Neural cell (in vitro differentiated cells): Measurements from ENCODE around the gene KCTD14. TPM values are rescaled to one million over a fixed set of nuclear protein-coding genes. Genes with fewer than 3 reads are reported as not detected.
"Not testable (repeated sequence)": the region's sequence is repeated elsewhere in the genome, so short reads cannot be mapped to it uniquely, and the experiment has no call there.

ENCODE experiments used
- H2AFZ ChIP-seq: fragments of 200-600, 300-800 bp; sonication (generic), shearing (Covaris generic); 2 replicates; pipeline ENCODE4 v1.6.0; 2014; ENCODE audit warnings: low read depth, mild to moderate bottlenecking, antibody characterized with exemption, low read length, moderate library complexity
- H3F3A ChIP-seq: fragments of 200-600 bp; shearing (Covaris generic); 2 replicates; pipeline ENCODE4 v1.6.1; 2016; ENCODE audit warnings: mild to moderate bottlenecking, moderate library complexity, mixed read lengths, antibody characterized with exemption, low read length; ENCODE audit not compliant: insufficient read depth, poor library complexity, severe bottlenecking
- H3K27ac ChIP-seq: fragments of 200-600, 300-800 bp; sonication (generic), shearing (Covaris generic); 2 replicates; pipeline ENCODE4 v1.5.1; 2014; ENCODE audit warnings: mild to moderate bottlenecking, low read length, moderate library complexity
- H3K27me3 ChIP-seq: fragments of 300-800, 200-600 bp; sonication (generic), shearing (Covaris generic); 2 replicates; pipeline ENCODE4 v1.6.0; 2014; ENCODE audit warnings: mild to moderate bottlenecking, low read depth, low read length, moderate library complexity; ENCODE audit not compliant: insufficient read depth
- H3K36me3 ChIP-seq: fragments of 300-800, 200-600 bp; sonication (generic), shearing (Covaris generic); 2 replicates; pipeline ENCODE4 v1.5.1; 2014; ENCODE audit warnings: mild to moderate bottlenecking, antibody characterized with exemption, low read length, moderate library complexity; ENCODE audit not compliant: insufficient read depth
- H3K4me2 ChIP-seq: fragments of 300-800, 200-600 bp; sonication (generic), shearing (Covaris generic); 2 replicates; pipeline ENCODE4 v1.6.0; 2014; ENCODE audit warnings: mild to moderate bottlenecking, low read length
- H3K4me3 ChIP-seq: fragments of 300-800, 200-600 bp; sonication (generic), shearing (Covaris generic); 2 replicates; pipeline ENCODE4 v1.5.1; 2014; ENCODE audit warnings: mild to moderate bottlenecking, low read length, moderate library complexity
- H3K79me2 ChIP-seq: fragments of 200-600 bp; shearing (Covaris generic); replicated peaks from 2 replicates; pipeline ENCODE4 v1.6.0; 2014; ENCODE audit warnings: mild to moderate bottlenecking, low read length, moderate library complexity; ENCODE audit not compliant: insufficient read depth
- H3K9ac ChIP-seq: fragments of 300-800, 200-600 bp; sonication (generic), shearing (Covaris generic); 2 replicates; pipeline ENCODE4 v1.6.1; 2016; ENCODE audit warnings: mild to moderate bottlenecking, low read length, mixed read lengths
- H3K9me2 ChIP-seq: fragments of 200-600 bp; shearing (Covaris generic); 2 replicates; pipeline ENCODE4 v1.6.1; 2016; ENCODE audit warnings: mild to moderate bottlenecking, low read length, mixed read lengths; ENCODE audit not compliant: insufficient read depth
- H3K9me3 ChIP-seq: fragments of 200-600, 300-800 bp; sonication (generic), shearing (Covaris generic); 2 replicates; pipeline ENCODE4 v1.6.1; 2016; ENCODE audit warnings: mild to moderate bottlenecking, mixed run types, low read length, moderate library complexity, mixed read lengths
- H4K20me1 ChIP-seq: fragments of 200-600 bp; shearing (Covaris generic); 2 replicates; pipeline ENCODE4 v1.6.1; 2016; ENCODE audit warnings: mild to moderate bottlenecking, mixed run types; ENCODE audit not compliant: insufficient read depth
- EP300 ChIP-seq: fragments of 450-650 bp; conservative IDR thresholded peaks from 2 replicates; pipeline ENCODE4 v1.6.1; 2014; ENCODE audit warnings: antibody characterized with exemption, mild to moderate bottlenecking, moderate library complexity; ENCODE audit not compliant: poor library complexity, severe bottlenecking
- EZH2 ChIP-seq: fragments of 200-600, 300-800 bp; shearing (Covaris generic), sonication (generic); IDR thresholded peaks from 2 replicates; pipeline ENCODE4 v1.6.1; 2014; ENCODE audit warnings: antibody characterized with exemption, low read length, borderline replicate concordance, mild to moderate bottlenecking; ENCODE audit not compliant: insufficient read depth, poor library complexity, severe bottlenecking
- MXI1 ChIP-seq: fragments of 450-650 bp; conservative IDR thresholded peaks from 2 replicates; pipeline ENCODE4 v1.6.1; 2014; ENCODE audit warnings: antibody characterized with exemption, mild to moderate bottlenecking; ENCODE audit not compliant: poor library complexity, severe bottlenecking
- POLR2AphosphoS5 ChIP-seq: IDR thresholded peaks from 2 replicates; pipeline ENCODE4 v1.6.1; 2012
- RAD21 ChIP-seq: fragments of 450-650 bp; conservative IDR thresholded peaks from 2 replicates; pipeline ENCODE4 v1.6.1; 2014; ENCODE audit warnings: antibody characterized with exemption, mild to moderate bottlenecking, moderate library complexity
- REST ChIP-seq: IDR thresholded peaks from 2 replicates; pipeline ENCODE4 v1.6.1; 2012; ENCODE audit warnings: borderline replicate concordance
- SMC3 ChIP-seq: fragments of 450-650 bp; conservative IDR thresholded peaks from 2 replicates; pipeline ENCODE4 v1.6.1; 2014; ENCODE audit warnings: antibody characterized with exemption, mild to moderate bottlenecking, moderate library complexity; ENCODE audit not compliant: poor library complexity
- TAF1 ChIP-seq: IDR thresholded peaks from 2 replicates; pipeline ENCODE4 v1.6.1; 2012; ENCODE audit warnings: low read depth
- polyA plus RNA-seq: library from polyadenylated mRNA; depleted of rRNA; stranded (reverse); fragments of >200 nt; gene quantifications from 2 replicates; pipeline ENCODE4 v1.2.3, GENCODE V29; 2014
- TF ChIP-seq, protein P1 (sequence below): fragments of 450-650 bp; IDR thresholded peaks from 2 replicates; pipeline ENCODE4 v1.5.1; 2014; ENCODE audit warnings: antibody characterized with exemption, mild to moderate bottlenecking, moderate library complexity; ENCODE audit not compliant: poor library complexity, severe bottlenecking

The KCTD14 gene
- polyA plus RNA-seq, 1 donor from 2014 or later = 0.32 TPM

GRCh38 chr11:78041843-78042440 lies 18.9 kb upstream of the KCTD14 start:
- TF ChIP-seq RAD21 (no peak), MXI1 (no peak), EP300 (no peak), TAF1 (no peak), EZH2 (no peak), POLR2AphosphoS5 (no peak), SMC3 (no peak), REST (no peak)
- TF ChIP-seq, protein P1, sequence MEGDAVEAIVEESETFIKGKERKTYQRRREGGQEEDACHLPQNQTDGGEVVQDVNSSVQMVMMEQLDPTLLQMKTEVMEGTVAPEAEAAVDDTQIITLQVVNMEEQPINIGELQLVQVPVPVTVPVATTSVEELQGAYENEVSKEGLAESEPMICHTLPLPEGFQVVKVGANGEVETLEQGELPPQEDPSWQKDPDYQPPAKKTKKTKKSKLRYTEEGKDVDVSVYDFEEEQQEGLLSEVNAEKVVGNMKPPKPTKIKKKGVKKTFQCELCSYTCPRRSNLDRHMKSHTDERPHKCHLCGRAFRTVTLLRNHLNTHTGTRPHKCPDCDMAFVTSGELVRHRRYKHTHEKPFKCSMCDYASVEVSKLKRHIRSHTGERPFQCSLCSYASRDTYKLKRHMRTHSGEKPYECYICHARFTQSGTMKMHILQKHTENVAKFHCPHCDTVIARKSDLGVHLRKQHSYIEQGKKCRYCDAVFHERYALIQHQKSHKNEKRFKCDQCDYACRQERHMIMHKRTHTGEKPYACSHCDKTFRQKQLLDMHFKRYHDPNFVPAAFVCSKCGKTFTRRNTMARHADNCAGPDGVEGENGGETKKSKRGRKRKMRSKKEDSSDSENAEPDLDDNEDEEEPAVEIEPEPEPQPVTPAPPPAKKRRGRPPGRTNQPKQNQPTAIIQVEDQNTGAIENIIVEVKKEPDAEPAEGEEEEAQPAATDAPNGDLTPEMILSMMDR = no peak
- Histone ChIP-seq H3K27me3 (no peaks in the 10 kb centered on the region), H4K20me1 (no peaks in the 10 kb centered on the region), H3K27ac (no peak overlapping the region), H3K79me2 (no peaks in the 10 kb centered on the region), H3K4me2 (no peak overlapping the region), H3K9me3 (no peaks in the 10 kb centered on the region), H3K36me3 (no peaks in the 10 kb centered on the region), H3K4me3 (no peak overlapping the region), H3K9ac (no peak overlapping the region), H2AFZ (no peak overlapping the region), H3F3A (no peaks in the 10 kb centered on the region), H3K9me2 (no peaks in the 10 kb centered on the region)

GRCh38 chr11:78041380-78041719 lies 18.3 kb upstream of the KCTD14 start:
- H3K4me3 ChIP-seq, H4K20me1 ChIP-seq, H3K9me2 ChIP-seq, H3K36me3 ChIP-seq, H2AFZ ChIP-seq, H3F3A ChIP-seq, H3K27me3 ChIP-seq, H3K4me2 ChIP-seq, H3K9ac ChIP-seq, H3K9me3 ChIP-seq, H3K27ac ChIP-seq, H3K79me2 ChIP-seq: not testable (repeated sequence)
